HCT116 (cell line): ENCODE measurements around the gene ACTBL2. TPM values are rescaled to one million over a fixed set of nuclear protein-coding genes. Genes with fewer than 3 reads are reported as not detected.

Source experiments
- ATAC-seq: fragments of 200-7000 bp; cut with Tn5 transposase; 2 replicates; pipeline ENCODE4 v1.9.1; 2020; ENCODE audit warnings: mild to moderate bottlenecking, moderate library complexity
- Bru-seq: library from RNA; stranded (reverse); fragments of 400-500 nt; gene quantifications from one replicate; lab custom pipeline; 2021; lab: Mats Ljungman, UMichigan
- BruChase-seq, 2 experiments: library from RNA; stranded (reverse); fragments of 400-500 nt; gene quantifications; one replicate each; lab custom pipeline; 2021; lab: Mats Ljungman, UMichigan
- BruUV-seq: library from RNA; stranded (reverse); fragments of 400-500 nt; replicated peaks from 2 replicates; lab custom pipeline; 2021; lab: Mats Ljungman, UMichigan
- CTCF ChIA-PET: fragments of 300-600 bp; sonication (Branson Sonifier 250); formaldehyde crosslinking; loops from one replicate; lab custom pipeline; 2021; ENCODE audit warnings: antibody characterized with exemption; lab: Charles Lee
- POLR2A ChIA-PET: fragments of 300-600, 350-600 bp; sonication (Branson Sonifier 250); formaldehyde crosslinking; loops from one replicate; lab custom pipeline; 2021; ENCODE audit warnings: antibody characterized with exemption; lab: Charles Lee
- RAD21 ChIA-PET, 2 experiments: fragments of 300-600 bp; sonication (Branson Sonifier 250); formaldehyde crosslinking; loops; one replicate each; lab custom pipeline; 2023; ENCODE audit warnings: low total read pairs in 2 of 2; ENCODE audit not compliant: uncharacterized antibody in 2 of 2, unreplicated experiment in 2 of 2, low non-redundant PET in 1 of 2; lab: Charles Lee
- DNase-seq: peaks from one replicate; pipeline ENCODE4 v3.0.0-alpha.2; 2010; ENCODE audit warnings: low read depth, low spot score
- H2AFZ ChIP-seq: fragments of 200-600 bp; shearing (Covaris generic), sonication (generic); 2 replicates; pipeline ENCODE4 v1.6.1; 2017; ENCODE audit warnings: low read depth, mixed run types, mixed read lengths, antibody characterized with exemption, low read length; ENCODE audit not compliant: poor library complexity, severe bottlenecking
- H3K27ac ChIP-seq: 2 replicates; pipeline ENCODE4 v1.5.1; 2012; ENCODE audit warnings: low read depth, low read length
- H3K27me3 ChIP-seq: fragments of 200-600 bp; sonication (generic); 2 replicates; pipeline ENCODE4 v1.6.1; 2016; ENCODE audit warnings: mixed run types, low read length, mixed read lengths; ENCODE audit not compliant: insufficient read depth
- H3K36me3 ChIP-seq, 2 experiments: fragments of 200-500 bp in 1 of 2; fragments of 200-600 bp in 1 of 2; sonication (Bioruptor generic) in 1 of 2; sonication (generic) in 1 of 2; 2 replicates each; pipeline versions ENCODE4 v1.5.1 to v1.6.1; 2014 to 2016; ENCODE audit warnings: low read length in 2 of 2, inconsistent platforms in 1 of 2, mixed read lengths in 1 of 2, mixed run types in 1 of 2; ENCODE audit not compliant: insufficient read depth in 2 of 2, control insufficient read depth in 1 of 2
- H3K4me1 ChIP-seq, 2 experiments: fragments of 200-600 bp in 1 of 2; sonication (generic) in 1 of 2; 2 replicates each; pipeline versions ENCODE4 v1.5.1 to v1.6.1; 2012 to 2017; ENCODE audit warnings: low read length in 2 of 2, inconsistent platforms in 1 of 2, mild to moderate bottlenecking in 1 of 2, mixed read lengths in 1 of 2, mixed run types in 1 of 2, moderate library complexity in 1 of 2; ENCODE audit not compliant: insufficient read depth in 2 of 2, control insufficient read depth in 1 of 2
- H3K4me2 ChIP-seq: fragments of 200-600 bp; sonication (generic); 2 replicates; pipeline ENCODE4 v1.6.1; 2017; ENCODE audit warnings: mixed run types, low read length, mixed read lengths
- H3K4me3 ChIP-seq, 2 experiments: fragments of 200-600 bp in 1 of 2; sonication (generic) in 1 of 2; replicated peaks in 1 of 2; 2 replicates each; pipeline ENCODE4 v1.5.1; 2011 to 2016; ENCODE audit warnings: low read length in 2 of 2, control low read depth in 1 of 2, low read depth in 1 of 2, mild to moderate bottlenecking in 1 of 2, mixed read lengths in 1 of 2, mixed run types in 1 of 2
- H3K79me2 ChIP-seq: fragments of 200-600 bp; sonication (generic); 2 replicates; pipeline ENCODE4 v1.6.1; 2017; ENCODE audit warnings: mild to moderate bottlenecking, mixed run types, low read length, moderate library complexity, mixed read lengths; ENCODE audit not compliant: insufficient read depth
- H3K9ac ChIP-seq: fragments of 200-600 bp; sonication (generic); 2 replicates; pipeline ENCODE4 v1.6.1; 2016; ENCODE audit warnings: low read length, mixed read lengths
- H3K9me2 ChIP-seq: fragments of 200-600 bp; sonication (generic), shearing (Covaris generic); 2 replicates; pipeline ENCODE4 v1.6.1; 2017; ENCODE audit warnings: mixed run types, mild to moderate bottlenecking, moderate library complexity; ENCODE audit not compliant: insufficient read depth
- H3K9me3 ChIP-seq, 2 experiments: fragments of 200-500 bp in 1 of 2; fragments of 200-600 bp in 1 of 2; sonication (Bioruptor generic) in 1 of 2; sonication (generic) in 1 of 2; 2 replicates each; pipeline ENCODE4 v1.6.1; 2014 to 2017; ENCODE audit warnings: low read length in 2 of 2, mixed read lengths in 2 of 2, inconsistent platforms in 1 of 2, low read depth in 1 of 2, mild to moderate bottlenecking in 1 of 2, mixed run types in 1 of 2, moderate library complexity in 1 of 2; ENCODE audit not compliant: control insufficient read depth in 1 of 2, insufficient read depth in 1 of 2
- H4K20me1 ChIP-seq: fragments of 200-600 bp; sonication (generic), shearing (Covaris generic); 2 replicates; pipeline ENCODE4 v1.6.1; 2017; ENCODE audit warnings: mixed run types, mild to moderate bottlenecking, moderate library complexity; ENCODE audit not compliant: insufficient read depth
- CBX3 ChIP-seq: IDR thresholded peaks from 2 replicates; pipeline ENCODE4 v1.6.1; 2012; ENCODE audit warnings: low read depth
- ELF1 ChIP-seq: IDR thresholded peaks from 2 replicates; pipeline ENCODE4 v1.6.1; 2012; ENCODE audit warnings: low read depth, borderline replicate concordance
- JUND ChIP-seq: IDR thresholded peaks from 2 replicates; pipeline ENCODE4 v1.6.1; 2012
- POLR2AphosphoS5 ChIP-seq: IDR thresholded peaks from 2 replicates; pipeline ENCODE4 v1.6.1; 2011; ENCODE audit warnings: mild to moderate bottlenecking, low read depth, low read length, moderate library complexity
- SIN3A ChIP-seq: IDR thresholded peaks from 2 replicates; pipeline ENCODE4 v1.6.1; 2012; ENCODE audit warnings: low read depth
- SP1 ChIP-seq: IDR thresholded peaks from 2 replicates; pipeline ENCODE4 v1.6.1; 2012; ENCODE audit warnings: low read depth
- ZFX ChIP-seq: fragments of 450-650 bp; IDR thresholded peaks from 2 replicates; pipeline ENCODE4 v1.6.1; 2017
- ZNF274 ChIP-seq: fragments of 200-500 bp; sonication (Bioruptor generic); IDR thresholded peaks from 2 replicates; pipeline ENCODE4 v1.6.1; 2014; ENCODE audit warnings: mild to moderate bottlenecking, low read depth, low read length, inconsistent platforms
- intact Hi-C: fragments of 100-400 bp; cut with micrococcal nuclease; formaldehyde crosslinking; loops from 2 replicates; pipeline ENCODE4 v1.10.0; 2022
- long read RNA-seq: library from polyadenylated mRNA; unstranded; transcript quantifications from one replicate; pipeline ENCODE4 v2.0.0, GENCODE V29; 2021; ENCODE audit not compliant: unreplicated experiment
- polyA plus RNA-seq: library from polyadenylated mRNA; unstranded; fragments of >200 nt; gene quantifications from 2 replicates; pipeline ENCODE4 v1.2.1, GENCODE V29; 2012; ENCODE audit warnings: missing spikeins
- total RNA-seq: library from RNA; stranded (reverse); gene quantifications from one replicate; pipeline ENCODE4 v1.2.1, GENCODE V29; 2021; ENCODE audit not compliant: unreplicated experiment

Gene ACTBL2
- total RNA-seq (0.07 TPM), Bru-seq, nascent RNA (not detected), BruChase-seq, experiment 1, labeled RNA remaining after a 6-hour chase (percentile 15 among the genes with signal in this experiment), BruChase-seq, experiment 2, labeled RNA remaining after a 2-hour chase (percentile 19 among the genes with signal in this experiment)
- polyA plus RNA-seq: 0.03 TPM in 1 of 2 replicates, not detected in the other
- long read RNA-seq: 0 reads

DNA sequence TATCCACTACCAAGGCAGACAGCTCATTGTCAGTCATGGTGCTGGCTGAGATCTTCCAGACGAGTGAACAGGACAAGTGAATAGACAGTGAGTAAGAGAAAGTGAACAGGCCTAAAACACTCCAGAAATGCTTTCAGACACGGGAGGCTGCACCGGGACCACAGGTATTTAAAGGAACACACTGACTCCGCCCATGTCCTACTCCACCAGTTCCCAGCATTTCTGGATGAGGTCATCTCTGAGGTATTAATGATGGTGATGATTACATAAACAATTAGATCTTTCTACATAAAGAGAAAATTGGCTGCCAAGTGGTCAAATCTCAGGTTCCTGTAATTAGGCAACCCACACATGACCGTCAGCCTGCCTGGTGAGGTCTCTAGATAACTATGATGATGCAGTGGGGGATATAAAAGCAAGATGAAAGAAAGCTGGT lies at the start of gene ACTBL2:
ACTBL2 (minus strand) TSS at position 141 of the 436 bp plus-strand sequence; CDS start at position 37, 104 bp downstream.
- H3K27me3 ChIP-seq: no peaks in the 10 kb centered on the region
- no peaks in the 10 kb centered on the region for H3K9me3 ChIP-seq
- H3K4me1 ChIP-seq: peaks cover 0 to 5% of the 10 kb centered on the region in 2 experiments; a peak in 1 of 4 replicates
- POLR2A ChIA-PET: no interaction called here
- no TSS peak for BruUV-seq
- intact Hi-C loops: no loop called here
- no peak within 1 kb of the TSS for H3K4me2 ChIP-seq
- H3K27ac ChIP-seq: no peak within 1 kb of the TSS
- CTCF ChIA-PET: no interaction called here
- H3K4me3 ChIP-seq: no peak within 1 kb of the TSS
- ATAC-seq (no peak), DNase-seq (no peak)
- H3K9me2 ChIP-seq: no peaks in the 10 kb centered on the region
- RAD21 ChIA-PET: no interaction called here
- H3K79me2 ChIP-seq: no peaks in the 10 kb centered on the region
- H4K20me1 ChIP-seq: no peaks in the 10 kb centered on the region
- no peak within 1 kb of the TSS for H3K9ac ChIP-seq
- peak within 1 kb of the TSS; percentile 59 for H2AFZ ChIP-seq
- no peak for TF ChIP-seq CBX3
- TF ChIP-seq ZFX: no peak
- no peak for TF ChIP-seq JUND
- TF ChIP-seq, all 23 proteins: peak for 0
- H3K36me3 ChIP-seq: no peaks in the 10 kb centered on the region

DNA sequence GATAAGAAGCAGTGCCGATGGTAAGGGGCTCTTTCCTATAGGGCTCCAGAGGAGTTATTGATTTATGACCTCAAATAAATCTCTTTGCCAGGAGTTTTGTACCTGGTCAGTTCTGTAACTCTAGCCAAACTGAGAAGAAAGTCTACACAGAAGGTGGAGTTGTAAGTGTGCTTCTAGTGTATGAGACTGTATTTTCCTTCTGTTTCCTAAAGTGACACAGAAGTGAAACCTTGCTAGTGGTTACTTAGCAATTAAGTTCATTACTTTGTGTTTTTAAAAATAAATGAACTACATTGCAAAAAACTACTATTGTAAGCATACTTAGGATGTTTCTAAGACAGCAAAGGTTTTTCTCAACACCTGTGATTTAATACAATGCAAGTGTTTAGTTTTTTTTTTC lies 48.7 kb upstream of the ACTBL2 start:
- Histone ChIP-seq H3K79me2 (no peaks in the 10 kb centered on the region), H3K4me2 (no peak overlapping the region), H3K36me3 (no peaks in the 10 kb centered on the region), H3K9ac (no peak overlapping the region), H3K27me3 (no peaks in the 10 kb centered on the region), H3K27ac (no peak overlapping the region), H3K4me3 (no peak overlapping the region), H4K20me1 (no peaks in the 10 kb centered on the region), H3K4me1 (peaks cover 0 to 8% of the 10 kb centered on the region in 2 experiments; a peak in 2 of 4 replicates), H2AFZ (no peak overlapping the region), H3K9me2 (no peaks in the 10 kb centered on the region)
- intact Hi-C loops: no loop called here
- ChIA-PET RAD21 (no interaction called here), POLR2A (no interaction called here), CTCF (no interaction called here)
- ATAC-seq (no peak), DNase-seq (no peak)
- BruUV-seq: no TSS peak
- TF ChIP-seq SP1: no peak
- TF ChIP-seq SIN3A: no peak
- no peak for TF ChIP-seq ELF1
- no peak for TF ChIP-seq POLR2AphosphoS5
- no peak for TF ChIP-seq ZNF274
- TF ChIP-seq JUND: no peak
- TF ChIP-seq, all 23 proteins: peak for 0
- H3K9me3 ChIP-seq: no peaks in the 10 kb centered on the region
